ENCODE data around the gene NID1. TPM values are rescaled to one million over a fixed set of nuclear protein-coding genes. Genes with fewer than 3 reads are reported as not detected.

Gene NID1
- total and polyA plus RNA-seq, 5 donors = 24.4 to 107 (median 36.6) TPM

DNA sequence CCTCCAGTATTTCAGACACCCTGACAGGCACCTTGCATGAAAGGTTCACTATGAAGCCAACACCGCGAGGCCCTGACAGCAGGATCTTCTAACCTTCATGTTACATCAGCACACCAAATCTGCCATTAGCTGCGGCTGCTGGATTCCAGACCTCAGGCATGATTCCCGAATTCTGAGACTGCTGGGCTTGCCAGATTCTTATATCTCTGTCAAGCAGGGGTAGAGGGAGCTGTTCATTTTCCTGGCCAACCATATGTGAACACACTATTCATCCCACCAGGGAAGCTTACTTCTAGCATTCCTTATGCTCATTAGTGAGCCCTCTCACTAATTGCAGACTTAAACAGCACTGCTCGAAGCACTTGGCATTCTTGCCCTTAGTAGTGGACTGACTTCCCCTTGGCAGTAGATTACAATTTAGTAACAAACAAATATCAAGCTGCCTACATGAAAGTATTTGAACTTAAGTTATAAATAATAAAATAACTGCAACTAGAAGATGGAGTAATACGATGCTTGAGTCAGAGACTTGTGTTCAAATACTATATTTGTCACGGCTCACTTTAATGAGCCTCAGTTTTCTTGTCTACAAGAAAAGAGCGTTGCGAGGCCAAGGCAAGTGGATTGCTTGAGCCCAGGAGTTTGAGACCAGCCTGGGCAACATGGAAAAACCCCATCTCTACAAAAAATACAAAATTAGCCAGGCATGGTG lies 43.3 kb downstream of the NID1 start:
- Histone ChIP-seq H3K27me3 (ENCODE audit: control insufficient read depth, insufficient read depth) (no peaks in the 10 kb centered on the region), H3K9me3 (ENCODE audit: control insufficient read depth, low read length) (no peaks in the 10 kb centered on the region), H3K4me3 (ENCODE audit: low read length) (no peak overlapping the region), H3K4me1 (ENCODE audit: control insufficient read depth, insufficient read depth, low read length) (peaks cover 8% of the 10 kb centered on the region), H3K27ac (ENCODE audit: low read length) (peak overlapping the region; percentile 44)
- ATAC-seq = peak in 1 of 2 donors; percentile 17
- intact Hi-C loops (cut with DNase I) = no loop called here
- 56% methylated on average over 9 of the region's 9 CpGs for WGBS
- DNase-seq = peak in 2 of 3 donors; percentile 40 to 70

DNA sequence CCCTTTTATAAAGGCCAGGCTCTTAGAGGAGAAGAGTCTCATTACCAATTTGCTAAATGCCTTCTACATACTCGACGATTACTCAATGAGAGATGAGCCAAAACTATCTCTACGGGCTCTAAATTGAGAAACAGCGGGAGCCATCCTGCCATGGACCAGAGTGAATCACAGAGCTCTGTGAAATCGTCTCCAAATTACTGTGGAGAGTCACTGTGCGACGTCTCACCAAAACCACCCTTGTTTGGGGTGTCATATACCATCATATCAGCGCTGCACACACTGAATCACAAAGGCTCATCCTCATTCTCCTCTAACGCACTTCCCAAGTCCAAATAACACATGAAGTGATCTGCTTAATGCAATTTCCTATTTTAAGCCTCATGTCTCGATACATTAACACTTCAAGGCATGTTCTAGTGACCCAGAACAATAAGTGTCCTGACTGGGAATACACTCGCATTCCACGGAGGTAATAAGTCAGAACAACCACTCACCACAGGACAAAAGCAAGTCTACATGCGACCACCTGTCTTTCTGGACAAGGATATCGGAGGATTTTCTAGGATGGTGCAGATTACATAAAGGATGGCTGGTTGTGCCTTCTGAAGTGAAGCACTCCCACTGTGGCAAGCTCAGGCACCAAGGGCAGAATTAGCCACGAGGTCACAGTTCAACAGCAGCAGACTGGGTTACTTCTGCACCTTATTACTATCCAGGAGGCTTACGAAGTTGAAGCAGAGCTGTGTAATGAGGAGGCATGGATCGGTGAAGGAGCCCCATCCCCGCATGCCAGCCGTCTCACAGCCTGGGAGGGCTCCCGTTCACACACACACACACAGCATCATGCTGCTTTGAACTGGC lies 44.3 kb downstream of the NID1 start:
- Histone ChIP-seq H3K9me3 (ENCODE audit: control insufficient read depth, low read length) (no peaks in the 10 kb centered on the region), H3K27ac (ENCODE audit: low read length) (peak overlapping the region; percentile 33), H3K4me3 (ENCODE audit: low read length) (no peak overlapping the region), H3K4me1 (ENCODE audit: control insufficient read depth, insufficient read depth, low read length) (peaks cover 8% of the 10 kb centered on the region), H3K27me3 (ENCODE audit: control insufficient read depth, insufficient read depth) (no peaks in the 10 kb centered on the region)
- DNase-seq = no peak
- intact Hi-C loops (cut with DNase I) = no loop called here
- WGBS = 81% methylated on average over 20 of the region's 20 CpGs
- no peak for ATAC-seq

DNA sequence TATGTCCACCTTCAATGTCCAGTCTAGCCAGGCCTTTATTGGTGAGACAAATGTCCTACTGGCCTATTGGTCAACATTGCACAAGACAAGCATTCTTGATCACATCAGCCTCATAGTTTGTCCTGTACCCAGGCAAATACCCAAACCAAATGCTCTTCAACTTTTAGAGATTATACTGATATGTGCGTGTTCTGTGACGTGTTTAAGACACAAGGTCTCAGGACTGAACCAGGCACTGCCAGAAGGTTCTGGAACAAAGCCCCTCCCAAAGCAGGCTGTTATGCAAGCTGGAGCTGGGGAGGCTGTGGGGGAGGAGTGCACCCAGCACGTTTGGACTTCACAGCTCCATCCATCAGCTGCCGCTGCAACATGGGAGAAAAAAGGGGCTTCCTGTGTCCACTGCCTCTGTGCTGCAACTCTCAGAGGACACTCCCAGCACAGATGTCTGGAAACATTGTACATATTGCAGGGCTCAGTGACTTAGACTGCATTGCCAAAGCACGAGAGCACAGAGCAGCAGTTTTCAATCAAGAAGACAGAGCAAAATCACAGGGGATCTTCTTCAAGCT lies 45.9 kb downstream of the NID1 start:
- H3K9me3 ChIP-seq (ENCODE audit: control insufficient read depth, low read length) = no peaks in the 10 kb centered on the region
- ATAC-seq (peak; percentile 91 to 92), DNase-seq (peak; percentile 89 to 94 (median 90))
- no peaks in the 10 kb centered on the region for H3K27me3 ChIP-seq (ENCODE audit: control insufficient read depth, insufficient read depth)
- intact Hi-C loops (cut with DNase I) = no loop called here
- peak overlapping the region; percentile 69 for H3K27ac ChIP-seq (ENCODE audit: low read length)
- no peak overlapping the region for H3K4me3 ChIP-seq (ENCODE audit: low read length)
- WGBS = 55% methylated on average over 5 of the region's 5 CpGs
- H3K4me1 ChIP-seq (ENCODE audit: control insufficient read depth, insufficient read depth, low read length) = peaks cover 14% of the 10 kb centered on the region

DNA sequence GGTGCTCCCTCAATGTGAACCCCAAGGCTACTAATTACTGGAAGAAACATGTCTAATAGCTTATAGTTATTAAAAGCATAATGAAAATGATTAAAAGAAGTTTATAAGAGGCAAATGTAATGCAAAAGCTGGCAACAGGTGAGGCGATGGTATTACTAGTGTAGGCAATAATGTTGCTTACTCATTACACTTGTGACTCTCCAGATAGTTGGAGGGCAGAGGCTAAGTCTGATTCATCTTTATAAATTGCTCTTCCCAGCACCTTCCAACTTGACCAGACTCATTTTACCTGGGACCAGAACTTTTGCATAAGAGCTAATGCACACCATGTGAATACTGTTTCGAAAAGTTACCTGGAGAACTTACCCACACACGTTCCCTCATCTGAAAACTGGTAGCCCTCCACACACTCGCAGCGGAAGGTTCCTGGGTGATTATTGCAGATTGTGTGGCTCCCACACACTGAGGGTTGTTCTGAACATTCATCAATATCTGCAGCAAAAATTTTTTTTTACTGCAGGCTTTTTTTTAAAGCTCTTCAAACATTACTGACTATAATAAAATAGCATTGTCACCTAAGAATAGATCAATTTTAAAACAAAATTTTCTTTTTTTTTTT lies 48.0 kb downstream of the NID1 start:
- 97% methylated on average over 5 of the region's 5 CpGs for WGBS

DNA sequence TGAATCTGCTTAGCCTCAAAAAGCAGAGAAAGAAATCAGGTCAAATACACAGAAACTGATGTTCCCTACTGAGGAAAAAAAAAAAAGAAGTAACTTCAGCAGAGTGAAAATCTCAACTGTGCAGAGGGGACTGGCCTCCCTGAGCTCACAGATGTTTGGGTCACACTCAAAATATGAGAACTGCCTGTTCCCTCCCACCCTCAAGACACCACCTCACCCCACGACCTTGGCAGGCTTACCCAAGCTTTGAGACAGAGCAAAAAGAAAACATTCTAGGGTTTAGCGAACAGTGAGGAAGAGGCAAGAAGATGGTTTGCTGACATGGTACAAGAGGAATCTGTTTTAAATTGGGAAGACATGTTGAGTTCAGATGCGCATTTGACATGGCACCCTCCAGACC lies 48.8 kb downstream of the NID1 start:
- peak; percentile 74 to 93 (median 82) for DNase-seq
- no peak overlapping the region for H3K27ac ChIP-seq (ENCODE audit: low read length)

More for the DNA sequence above, 48.0 kb downstream of the NID1 start:
- Histone ChIP-seq H3K4me3 (ENCODE audit: low read length) (no peak overlapping the region), H3K4me1 (ENCODE audit: control insufficient read depth, insufficient read depth, low read length) (peaks cover 14% of the 10 kb centered on the region), H3K27ac (ENCODE audit: low read length) (peak overlapping the region; percentile 42), H3K27me3 (ENCODE audit: control insufficient read depth, insufficient read depth) (no peaks in the 10 kb centered on the region), H3K9me3 (ENCODE audit: control insufficient read depth, low read length) (no peaks in the 10 kb centered on the region)
- intact Hi-C loops (cut with DNase I) = no loop called here
- ATAC-seq (no peak), DNase-seq (no peak)

DNA sequence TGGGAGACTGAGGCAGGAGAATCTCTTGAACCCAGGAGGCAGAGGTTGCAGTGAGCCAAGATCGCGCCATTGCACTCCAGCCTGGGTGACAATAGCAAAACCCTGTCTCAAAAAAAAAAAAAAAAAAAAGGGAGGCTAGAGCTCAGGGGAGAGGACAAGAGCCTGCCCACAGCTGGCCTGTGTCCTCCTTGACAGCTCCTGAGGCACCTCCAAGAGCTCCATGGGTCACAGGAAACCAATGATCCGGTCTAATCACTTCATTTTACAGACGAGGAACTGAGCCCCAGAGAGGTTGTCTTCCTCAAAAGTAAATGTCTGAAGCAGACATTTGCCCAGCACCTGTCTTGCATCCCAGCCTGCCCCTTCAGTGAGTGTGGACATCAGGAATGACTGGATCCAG lies 49.4 kb downstream of the NID1 start:
- DNase-seq = no peak
- Histone ChIP-seq H3K4me1 (ENCODE audit: control insufficient read depth, insufficient read depth, low read length) (peaks cover 14% of the 10 kb centered on the region), H3K27ac (ENCODE audit: low read length) (peak overlapping the region; percentile 75), H3K27me3 (ENCODE audit: control insufficient read depth, insufficient read depth) (no peaks in the 10 kb centered on the region), H3K4me3 (ENCODE audit: low read length) (no peak overlapping the region), H3K9me3 (ENCODE audit: control insufficient read depth, low read length) (no peaks in the 10 kb centered on the region)
- intact Hi-C loops (cut with DNase I) = no loop called here
- no peak for ATAC-seq
- 76% methylated on average over 4 of the region's 4 CpGs for WGBS

More for the DNA sequence above, 48.8 kb downstream of the NID1 start:
- H3K9me3 ChIP-seq (ENCODE audit: control insufficient read depth, low read length) = no peaks in the 10 kb centered on the region
- peaks cover 18% of the 10 kb centered on the region for H3K4me1 ChIP-seq (ENCODE audit: control insufficient read depth, insufficient read depth, low read length)
- intact Hi-C loops (cut with DNase I) = no loop called here
- peak; percentile 63 to 74 for ATAC-seq
- no peaks in the 10 kb centered on the region for H3K27me3 ChIP-seq (ENCODE audit: control insufficient read depth, insufficient read depth)
- WGBS = 62% methylated on average over 3 of the region's 3 CpGs
- no peak overlapping the region for H3K4me3 ChIP-seq (ENCODE audit: low read length)

- Histone ChIP-seq H3K9me3 (ENCODE audit: control insufficient read depth, low read length) (no peaks in the 10 kb centered on the region), H3K27ac (ENCODE audit: low read length) (no peak overlapping the region), H3K4me3 (ENCODE audit: low read length) (no peak overlapping the region), H3K27me3 (ENCODE audit: control insufficient read depth, insufficient read depth) (no peaks in the 10 kb centered on the region), H3K4me1 (ENCODE audit: control insufficient read depth, insufficient read depth, low read length) (peaks cover 11% of the 10 kb centered on the region)
- intact Hi-C loops (cut with DNase I) = no loop called here
- ATAC-seq (no peak), DNase-seq (no peak)
- WGBS = over 99% methylated on average over 4 of the region's 4 CpGs
Observed at GRCh38 chr1:236013330-236013729, 51.6 kb downstream of the NID1 start.

DNA sequence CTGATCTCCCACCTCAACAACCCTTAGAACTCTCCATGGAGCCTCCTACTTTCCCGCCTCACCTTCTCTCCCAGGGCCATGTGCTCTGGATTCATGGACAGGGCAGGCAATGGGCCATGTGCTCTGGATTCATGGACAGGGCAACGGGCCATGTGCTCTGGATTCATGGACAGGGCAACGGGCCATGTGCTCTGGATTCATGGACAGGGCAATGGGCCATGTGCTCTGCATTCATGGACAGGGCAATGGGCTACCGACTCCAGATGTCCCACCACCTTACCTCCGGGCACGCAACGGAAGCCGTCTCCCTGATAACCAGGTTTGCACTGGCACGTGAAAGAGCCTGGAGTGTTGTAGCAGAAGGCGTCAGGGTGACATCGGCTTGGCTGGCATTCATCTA lies 53.2 kb downstream of the NID1 start:
- peak in 1 of 3 donors; percentile 71 for DNase-seq
- Histone ChIP-seq H3K4me3 (ENCODE audit: low read length) (no peak overlapping the region), H3K9me3 (ENCODE audit: control insufficient read depth, low read length) (no peaks in the 10 kb centered on the region), H3K27ac (ENCODE audit: low read length) (no peak overlapping the region), H3K27me3 (ENCODE audit: control insufficient read depth, insufficient read depth) (no peaks in the 10 kb centered on the region), H3K4me1 (ENCODE audit: control insufficient read depth, insufficient read depth, low read length) (peaks cover 10% of the 10 kb centered on the region)
- intact Hi-C loops (cut with DNase I) = no loop called here
- ATAC-seq = peak in 1 of 2 donors; percentile 25
- WGBS = 73% methylated on average over 11 of the region's 11 CpGs

- ATAC-seq (no peak), DNase-seq (no peak)
- Histone ChIP-seq H3K27me3 (ENCODE audit: control insufficient read depth, insufficient read depth) (no peaks in the 10 kb centered on the region), H3K4me1 (ENCODE audit: control insufficient read depth, insufficient read depth, low read length) (peaks cover 10% of the 10 kb centered on the region), H3K4me3 (ENCODE audit: low read length) (no peak overlapping the region), H3K9me3 (ENCODE audit: control insufficient read depth, low read length) (no peaks in the 10 kb centered on the region), H3K27ac (ENCODE audit: low read length) (peak overlapping the region; percentile 18)
- intact Hi-C loops (cut with DNase I) = no loop called here
- WGBS = 89% methylated on average over 7 of the region's 7 CpGs
Observed at GRCh38 chr1:236010443-236010842, 54.4 kb downstream of the NID1 start.

DNA sequence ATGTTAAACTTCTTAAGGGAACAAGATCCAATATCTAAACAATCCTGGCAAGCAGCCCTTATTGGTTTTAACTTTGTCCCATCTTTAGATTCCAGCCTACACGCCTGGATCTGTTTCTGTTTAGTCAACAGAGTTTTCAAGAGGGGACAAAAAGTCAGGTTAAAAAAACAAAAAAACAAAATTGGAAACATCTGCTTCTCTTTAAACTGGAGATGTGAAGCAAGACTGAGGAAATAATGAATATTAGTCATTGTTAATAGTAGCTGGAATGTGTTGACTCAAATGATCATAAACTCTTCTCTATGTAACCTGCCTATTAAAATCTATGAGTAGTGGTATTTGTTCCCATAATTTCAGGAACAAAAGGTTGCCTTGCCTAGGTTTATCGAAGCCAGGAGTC lies 55.0 kb downstream of the NID1 start:
- Histone ChIP-seq H3K4me1 (ENCODE audit: control insufficient read depth, insufficient read depth, low read length) (peaks cover 9% of the 10 kb centered on the region), H3K4me3 (ENCODE audit: low read length) (no peak overlapping the region), H3K9me3 (ENCODE audit: control insufficient read depth, low read length) (no peaks in the 10 kb centered on the region), H3K27ac (ENCODE audit: low read length) (no peak overlapping the region), H3K27me3 (ENCODE audit: control insufficient read depth, insufficient read depth) (no peaks in the 10 kb centered on the region)
- no peak for DNase-seq
- WGBS = 69% methylated on average over 2 of the region's 2 CpGs
- intact Hi-C loops (cut with DNase I) = no loop called here
- ATAC-seq = peak in 1 of 2 donors; percentile 22

Data from right cardiac atrium (tissue), 5 donors.